ENCODE results near the gene THADA.
"Not testable (repeated sequence)": the region's sequence is repeated elsewhere in the genome, so short reads cannot be mapped to it uniquely, and the experiment has no call there.

The THADA gene

DNA sequence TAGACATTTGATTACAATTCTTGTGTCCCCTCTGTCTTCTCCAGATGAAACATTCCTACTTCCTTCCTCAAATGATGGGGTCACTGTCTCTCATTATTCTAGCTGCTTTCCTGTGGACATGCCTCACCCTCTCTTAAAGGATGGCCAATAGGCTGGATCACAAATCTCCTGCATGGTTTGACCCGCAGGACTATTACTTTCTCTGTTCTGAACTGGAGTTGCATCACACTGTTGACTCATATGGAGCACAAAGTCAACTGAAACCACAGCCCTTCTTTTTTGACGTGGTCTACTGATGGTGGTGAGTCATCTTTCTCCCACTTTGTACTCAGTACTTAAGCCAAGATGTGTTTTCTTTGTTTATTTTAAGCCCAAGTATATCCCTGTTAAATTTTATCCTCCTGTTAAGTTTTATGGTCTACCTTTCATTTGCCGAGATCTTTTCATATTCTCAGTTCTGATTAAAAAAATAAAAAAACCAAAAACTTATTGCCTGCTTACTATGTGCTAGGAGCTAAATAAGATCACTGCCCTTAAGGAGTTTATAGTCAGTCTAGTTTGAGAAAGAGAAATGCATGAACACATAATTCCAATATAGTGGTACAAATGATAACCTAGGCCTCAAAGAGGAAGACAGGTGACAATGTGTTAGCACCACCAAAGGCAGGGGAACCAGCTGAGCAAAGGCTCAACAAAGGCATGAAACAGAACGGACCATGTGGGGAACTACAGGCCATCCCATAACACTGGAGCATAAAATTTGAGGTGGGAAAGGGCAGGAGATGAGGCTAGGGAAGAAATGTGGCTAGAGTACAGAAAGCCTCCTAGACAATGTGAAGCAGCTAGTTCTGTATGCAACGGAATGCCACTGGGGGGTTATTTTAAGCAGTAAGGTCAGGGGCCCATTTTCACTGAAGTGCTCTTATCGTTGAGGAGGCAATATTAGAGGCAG, 301.8 kb downstream of the THADA start:
- no peaks in the 10 kb centered on the region for H3K36me3 ChIP-seq (ENCODE audit: control insufficient read depth, insufficient read depth, low read length)
- H3K9me3 ChIP-seq (ENCODE audit: control insufficient read depth, low read length), result no peaks in the 10 kb centered on the region
- no peak overlapping the region for H3K9ac ChIP-seq (ENCODE audit: low read length)
- peaks cover 10% of the 10 kb centered on the region for H3K4me1 ChIP-seq (ENCODE audit: control insufficient read depth, insufficient read depth, low read length)
- no peak overlapping the region for H3K4me3 ChIP-seq (ENCODE audit: low read length)
- no peaks in the 10 kb centered on the region for H3K27me3 ChIP-seq (ENCODE audit: control insufficient read depth, insufficient read depth, low read length)

DNA sequence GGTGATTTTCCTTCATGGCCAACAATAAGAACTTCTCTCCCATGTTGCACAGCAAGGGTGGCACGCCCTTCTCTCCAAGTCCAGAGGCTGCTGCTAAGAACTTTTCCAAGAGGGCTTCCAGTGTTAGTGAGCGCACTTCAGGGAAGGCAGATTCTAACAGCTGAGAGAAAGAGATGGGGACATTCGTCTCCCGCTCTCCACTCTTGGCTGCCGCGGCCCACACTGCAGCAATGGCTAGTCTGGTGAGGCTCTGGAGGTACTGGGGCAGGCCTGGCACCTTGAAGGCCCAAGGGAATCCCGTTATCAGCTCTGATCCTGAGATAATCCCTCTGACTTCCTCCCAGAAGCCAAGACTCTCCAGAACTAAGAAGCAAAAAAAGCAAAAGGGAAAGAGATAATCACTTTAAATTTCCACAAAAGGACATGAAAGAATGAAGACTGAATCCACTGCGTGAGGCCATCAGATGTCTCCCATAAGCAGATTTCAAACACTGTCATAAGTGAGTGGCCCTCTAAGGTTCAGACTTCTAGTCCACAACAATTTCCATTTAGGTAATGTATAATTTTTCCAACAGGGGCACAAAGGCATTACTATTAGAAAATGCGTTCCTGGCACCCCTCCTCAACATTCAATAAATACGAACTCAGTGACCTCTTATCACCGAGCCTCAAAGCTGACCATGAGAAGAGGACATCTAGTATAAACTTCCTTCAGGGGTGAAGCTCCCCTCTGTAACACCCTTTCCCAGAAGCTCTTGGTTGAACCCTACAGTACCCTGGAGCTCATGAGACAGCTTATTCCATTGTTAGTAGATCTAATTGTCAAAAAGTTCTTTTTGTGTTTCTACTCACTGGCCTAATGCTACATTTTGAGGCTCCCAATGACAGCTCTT, 302.7 kb downstream of the THADA start:
- H3K9ac ChIP-seq (ENCODE audit: low read length), result no peak overlapping the region
- no peak overlapping the region for H3K4me3 ChIP-seq (ENCODE audit: low read length)
- peaks cover 10% of the 10 kb centered on the region for H3K4me1 ChIP-seq (ENCODE audit: control insufficient read depth, insufficient read depth, low read length)
- no peaks in the 10 kb centered on the region for H3K9me3 ChIP-seq (ENCODE audit: control insufficient read depth, low read length)
- no peaks in the 10 kb centered on the region for H3K36me3 ChIP-seq (ENCODE audit: control insufficient read depth, insufficient read depth, low read length)
- no peaks in the 10 kb centered on the region for H3K27me3 ChIP-seq (ENCODE audit: control insufficient read depth, insufficient read depth, low read length)

DNA sequence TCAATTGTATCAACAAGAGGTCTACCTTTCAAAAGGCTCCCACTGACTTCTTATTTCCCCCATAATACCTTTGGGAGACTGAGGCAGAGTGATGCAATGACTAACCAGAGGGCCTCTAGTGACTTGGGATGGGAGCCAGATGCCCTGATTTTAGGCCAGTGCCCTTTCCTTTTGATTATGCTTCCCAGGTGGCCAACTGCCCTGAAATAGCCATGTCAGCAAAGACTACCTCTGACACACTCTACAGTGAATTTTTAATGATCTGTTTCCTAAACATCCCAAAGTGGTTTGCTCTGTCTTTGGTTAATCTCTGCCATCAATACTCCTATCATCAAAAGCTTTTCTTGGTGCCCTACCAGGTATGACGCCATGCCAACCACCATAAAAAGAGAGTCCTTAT, 303.5 kb downstream of the THADA start:
- H3K4me3 ChIP-seq (ENCODE audit: low read length), result no peak overlapping the region

GRCh38 chr2:43289331-43289730, 306.5 kb downstream of the THADA start:
- Histone ChIP-seq H3K4me1 (ENCODE audit: control insufficient read depth, insufficient read depth, low read length) (peaks cover 8% of the 10 kb centered on the region), H3K27me3 (ENCODE audit: control insufficient read depth, insufficient read depth, low read length) (no peaks in the 10 kb centered on the region), H3K36me3 (ENCODE audit: control insufficient read depth, insufficient read depth, low read length) (no peaks in the 10 kb centered on the region), H3K9ac (ENCODE audit: low read length) (no peak overlapping the region), H3K4me3 (ENCODE audit: low read length) (no peak overlapping the region), H3K9me3 (ENCODE audit: control insufficient read depth, low read length) (peaks cover 4% of the 10 kb centered on the region)

More for the DNA sequence above, 303.5 kb downstream of the THADA start:
- H3K9ac ChIP-seq (ENCODE audit: low read length), result no peak overlapping the region
- no peaks in the 10 kb centered on the region for H3K27me3 ChIP-seq (ENCODE audit: control insufficient read depth, insufficient read depth, low read length)
- no peaks in the 10 kb centered on the region for H3K36me3 ChIP-seq (ENCODE audit: control insufficient read depth, insufficient read depth, low read length)
- peaks cover 10% of the 10 kb centered on the region for H3K4me1 ChIP-seq (ENCODE audit: control insufficient read depth, insufficient read depth, low read length)
- no peaks in the 10 kb centered on the region for H3K9me3 ChIP-seq (ENCODE audit: control insufficient read depth, low read length)

DNA sequence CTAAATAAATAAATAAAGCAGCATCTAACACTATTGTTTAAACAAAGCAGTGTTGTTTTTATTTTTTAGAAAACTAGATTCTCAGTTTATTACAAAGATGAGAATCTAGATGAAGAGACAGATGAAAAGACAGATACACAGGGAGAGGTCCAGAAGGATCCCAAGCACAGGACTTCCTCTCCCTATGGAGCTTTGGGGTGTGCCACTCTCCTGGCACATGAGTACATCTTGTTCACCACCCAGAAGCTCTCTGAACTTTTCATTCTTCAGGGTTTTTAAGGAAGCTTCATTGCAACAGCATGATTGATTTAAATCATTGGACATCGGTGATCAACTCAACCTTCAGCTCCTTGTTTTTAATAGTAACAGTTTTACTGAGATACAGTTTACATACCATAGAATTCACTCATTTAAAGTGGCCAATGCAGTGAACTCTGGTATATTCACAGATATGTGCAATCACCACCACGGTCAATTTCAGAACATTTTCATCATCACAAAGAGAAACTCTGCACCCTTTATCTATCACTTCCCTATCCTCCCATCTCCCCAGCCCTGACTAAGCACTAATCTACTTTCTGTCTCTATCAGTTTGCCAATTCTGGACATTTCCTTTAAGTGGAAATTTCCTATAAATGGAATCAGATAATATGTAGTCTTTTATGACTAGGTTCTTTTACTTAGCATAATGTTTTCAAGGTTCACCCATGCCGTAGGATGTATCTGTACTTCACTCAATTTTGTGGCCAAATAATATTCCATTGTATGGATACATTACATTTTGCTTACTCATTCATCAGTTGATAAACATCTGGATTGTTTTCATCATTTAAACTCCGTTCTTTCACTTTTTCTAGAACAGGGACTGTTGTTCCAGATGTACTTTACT, 307.2 kb downstream of the THADA start:
- Histone ChIP-seq H3K4me3 (ENCODE audit: low read length) (no peak overlapping the region), H3K36me3 (ENCODE audit: control insufficient read depth, insufficient read depth, low read length) (no peaks in the 10 kb centered on the region), H3K9ac (ENCODE audit: low read length) (no peak overlapping the region), H3K4me1 (ENCODE audit: control insufficient read depth, insufficient read depth, low read length) (peaks cover 4% of the 10 kb centered on the region), H3K27me3 (ENCODE audit: control insufficient read depth, insufficient read depth, low read length) (no peaks in the 10 kb centered on the region), H3K9me3 (ENCODE audit: control insufficient read depth, low read length) (peaks cover 6% of the 10 kb centered on the region)

- Histone ChIP-seq H3K4me1 (ENCODE audit: control insufficient read depth, insufficient read depth, low read length) (no peaks in the 10 kb centered on the region), H3K4me3 (ENCODE audit: low read length) (no peak overlapping the region), H3K36me3 (ENCODE audit: control insufficient read depth, insufficient read depth, low read length) (no peaks in the 10 kb centered on the region), H3K9ac (ENCODE audit: low read length) (no peak overlapping the region), H3K27me3 (ENCODE audit: control insufficient read depth, insufficient read depth, low read length) (no peaks in the 10 kb centered on the region), H3K9me3 (ENCODE audit: control insufficient read depth, low read length) (peaks cover 6% of the 10 kb centered on the region)
Observed at GRCh38 chr2:43285987-43286386, 309.9 kb downstream of the THADA start.

- no peak overlapping the region for H3K4me3 ChIP-seq (ENCODE audit: low read length)
- no peaks in the 10 kb centered on the region for H3K36me3 ChIP-seq (ENCODE audit: control insufficient read depth, insufficient read depth, low read length)
- H3K4me1 ChIP-seq (ENCODE audit: control insufficient read depth, insufficient read depth, low read length), result no peaks in the 10 kb centered on the region
- peaks cover 6% of the 10 kb centered on the region for H3K9me3 ChIP-seq (ENCODE audit: control insufficient read depth, low read length)
- H3K9ac ChIP-seq (ENCODE audit: low read length), result no peak overlapping the region
- no peaks in the 10 kb centered on the region for H3K27me3 ChIP-seq (ENCODE audit: control insufficient read depth, insufficient read depth, low read length)
Observed at GRCh38 chr2:43284967-43285366, 310.9 kb downstream of the THADA start.

DNA sequence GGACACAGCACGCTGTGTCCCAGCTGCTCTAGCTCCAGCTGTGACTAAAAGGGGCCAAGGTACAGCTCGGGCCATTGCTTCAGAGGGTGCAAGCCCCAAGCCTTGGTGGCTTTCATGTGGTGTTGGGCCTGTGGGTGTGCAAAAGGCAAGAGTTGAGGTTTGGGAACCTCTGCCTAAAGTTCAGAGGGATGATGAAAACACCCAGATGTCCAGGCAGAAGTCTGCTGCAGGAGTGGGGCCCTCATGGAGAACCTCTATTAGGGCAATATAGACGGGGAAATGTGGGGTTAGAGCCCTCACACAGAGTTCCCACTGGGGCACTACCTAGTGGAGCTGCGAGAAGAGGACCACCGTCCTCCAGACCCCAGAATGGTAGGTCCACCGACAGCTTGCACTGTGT, 311.5 kb downstream of the THADA start:
- not testable (repeated sequence) for H3K27me3 ChIP-seq (ENCODE audit: control insufficient read depth, insufficient read depth, low read length); H3K36me3 ChIP-seq (ENCODE audit: control insufficient read depth, insufficient read depth, low read length); H3K9me3 ChIP-seq (ENCODE audit: control insufficient read depth, low read length); H3K4me3 ChIP-seq (ENCODE audit: low read length); H3K9ac ChIP-seq (ENCODE audit: low read length); H3K4me1 ChIP-seq (ENCODE audit: control insufficient read depth, insufficient read depth, low read length)

GRCh38 chr2:43280994-43281393, 314.8 kb downstream of the THADA start:
- H3K9me3 ChIP-seq (ENCODE audit: control insufficient read depth, low read length), result peaks cover 6% of the 10 kb centered on the region
- H3K36me3 ChIP-seq (ENCODE audit: control insufficient read depth, insufficient read depth, low read length), result no peaks in the 10 kb centered on the region
- peaks cover 15% of the 10 kb centered on the region for H3K4me1 ChIP-seq (ENCODE audit: control insufficient read depth, insufficient read depth, low read length)
- no peak overlapping the region for H3K9ac ChIP-seq (ENCODE audit: low read length)
- no peak overlapping the region for H3K4me3 ChIP-seq (ENCODE audit: low read length)
- no peaks in the 10 kb centered on the region for H3K27me3 ChIP-seq (ENCODE audit: control insufficient read depth, insufficient read depth, low read length)

GRCh38 chr2:43279317-43279840, 316.5 kb downstream of the THADA start:
- Histone ChIP-seq H3K4me3 (ENCODE audit: low read length) (no peak overlapping the region), H3K4me1 (ENCODE audit: control insufficient read depth, insufficient read depth, low read length) (peaks cover 22% of the 10 kb centered on the region), H3K36me3 (ENCODE audit: control insufficient read depth, insufficient read depth, low read length) (no peaks in the 10 kb centered on the region), H3K9me3 (ENCODE audit: control insufficient read depth, low read length) (peaks cover 3% of the 10 kb centered on the region), H3K9ac (ENCODE audit: low read length) (no peak overlapping the region), H3K27me3 (ENCODE audit: control insufficient read depth, insufficient read depth, low read length) (no peaks in the 10 kb centered on the region)

- H3K36me3 ChIP-seq (ENCODE audit: control insufficient read depth, insufficient read depth, low read length), result no peaks in the 10 kb centered on the region
- peaks cover 22% of the 10 kb centered on the region for H3K4me1 ChIP-seq (ENCODE audit: control insufficient read depth, insufficient read depth, low read length)
- H3K27me3 ChIP-seq (ENCODE audit: control insufficient read depth, insufficient read depth, low read length), result no peaks in the 10 kb centered on the region
- H3K9me3 ChIP-seq (ENCODE audit: control insufficient read depth, low read length), result no peaks in the 10 kb centered on the region
- no peak overlapping the region for H3K4me3 ChIP-seq (ENCODE audit: low read length)
- no peak overlapping the region for H3K9ac ChIP-seq (ENCODE audit: low read length)
Observed at GRCh38 chr2:43278564-43279220, 317.1 kb downstream of the THADA start.
